OCI-LY7 (cell line): ENCODE data around the gene ECE1. TPM values are rescaled to one million over a fixed set of nuclear protein-coding genes. Genes with fewer than 3 reads are reported as not detected.

ENCODE experiments used
- BruUV-seq: library from RNA; stranded (reverse); fragments of 400-500 nt; replicated peaks from 2 replicates; lab custom pipeline; 2021; lab: Mats Ljungman, UMichigan
- CTCF ChIA-PET: fragments of 300-600 bp; sonication (Branson Sonifier 250); formaldehyde crosslinking; loops from one replicate; lab custom pipeline; 2022; ENCODE audit warnings: antibody characterized with exemption; ENCODE audit not compliant: unreplicated experiment; lab: Charles Lee
- POLR2A ChIA-PET: fragments of 300-600 bp; sonication (Branson Sonifier 250); formaldehyde crosslinking; loops from one replicate; lab custom pipeline; 2022; ENCODE audit warnings: antibody characterized with exemption; lab: Charles Lee
- DNase-seq: peaks from one replicate; pipeline ENCODE4 v3.0.0-alpha.2; 2015; ENCODE audit warnings: low spot score
- H2AFZ ChIP-seq: fragments of 200-600 bp; sonication (generic), shearing (Covaris generic); 2 replicates; pipeline ENCODE4 v1.6.1; 2014; ENCODE audit warnings: mild to moderate bottlenecking, antibody characterized with exemption, low read length, moderate library complexity
- H3K27ac ChIP-seq: fragments of 200-600 bp; sonication (generic); 2 replicates; pipeline ENCODE4 v1.5.1; 2014; ENCODE audit warnings: mixed run types, low read depth, mild to moderate bottlenecking, moderate library complexity, low read length, inconsistent platforms; ENCODE audit not compliant: poor library complexity, severe bottlenecking
- H3K36me3 ChIP-seq: fragments of 200-600 bp; sonication (generic); 2 replicates; pipeline ENCODE4 v1.6.1; 2014; ENCODE audit warnings: mild to moderate bottlenecking, antibody characterized with exemption, low read length, moderate library complexity, mixed read lengths; ENCODE audit not compliant: insufficient read depth
- H3K4me1 ChIP-seq: fragments of 200-600 bp; sonication (generic); 2 replicates; pipeline ENCODE4 v1.5.1; 2014; ENCODE audit warnings: mild to moderate bottlenecking, low read length; ENCODE audit not compliant: insufficient read depth, poor library complexity, severe bottlenecking
- H3K4me2 ChIP-seq: fragments of 200-600 bp; sonication (generic); 2 replicates; pipeline ENCODE4 v1.6.1; 2014; ENCODE audit warnings: mild to moderate bottlenecking, low read length
- H3K4me3 ChIP-seq: fragments of 200-600 bp; sonication (generic); 2 replicates; pipeline ENCODE4 v1.5.1; 2014; ENCODE audit warnings: mild to moderate bottlenecking, low read depth, low read length; ENCODE audit not compliant: poor library complexity, severe bottlenecking
- H3K79me2 ChIP-seq: fragments of 200-600 bp; sonication (generic); 2 replicates; pipeline ENCODE4 v1.6.1; 2016; ENCODE audit warnings: low read depth, mild to moderate bottlenecking, low read length, moderate library complexity, mixed read lengths; ENCODE audit not compliant: insufficient read depth
- H3K9me2 ChIP-seq: fragments of 200-600 bp; sonication (generic); 2 replicates; pipeline ENCODE4 v1.6.1; 2016; ENCODE audit warnings: mild to moderate bottlenecking, low read length, mixed read lengths; ENCODE audit not compliant: insufficient read depth
- H3K9me3 ChIP-seq: fragments of 200-600 bp; sonication (generic); 2 replicates; pipeline ENCODE4 v1.6.1; 2014; ENCODE audit warnings: mild to moderate bottlenecking, mixed run types, low read length, mixed read lengths
- H4K20me1 ChIP-seq: fragments of 200-600 bp; sonication (generic); 2 replicates; pipeline ENCODE4 v1.6.1; 2014; ENCODE audit warnings: mild to moderate bottlenecking, antibody characterized with exemption, low read length, moderate library complexity, mixed read lengths; ENCODE audit not compliant: insufficient read depth
- EZH2phosphoT487 ChIP-seq: fragments of 200-600 bp; sonication (generic); IDR thresholded peaks from 2 replicates; pipeline ENCODE4 v1.6.1; 2018; ENCODE audit warnings: low read depth, borderline replicate concordance, mild to moderate bottlenecking, mixed run types, antibody characterized with exemption, low read length, moderate library complexity, mixed read lengths
- intact Hi-C: fragments of 100-400 bp; cut with micrococcal nuclease; formaldehyde crosslinking; loops from one replicate; pipeline ENCODE4 v1.10.0; 2022; ENCODE audit not compliant: unreplicated experiment
- total RNA-seq, 2 experiments: library from RNA; depleted of rRNA in 1 of 2; stranded (reverse); fragments of >200 nt in 1 of 2; shearing (Covaris generic) in 1 of 2; gene quantifications; 2 replicates each; pipeline ENCODE4 v1.2.3, GENCODE V29; 2014 to 2022
- TF ChIP-seq, protein P1 (sequence below): fragments of 200-600 bp; sonication (generic); conservative IDR thresholded peaks from 2 replicates; pipeline ENCODE4 v1.5.1; 2014; ENCODE audit warnings: mild to moderate bottlenecking, antibody characterized with exemption, low read length, moderate library complexity, mixed read lengths

The ECE1 gene
- total RNA-seq, 2 experiments from 2014 or later: 20.0 to 32.8 TPM

GRCh38 chr1:21261551-21262292 lies 28.5 kb downstream of the ECE1 start:
- no TSS peak for BruUV-seq
- H2AFZ ChIP-seq: no peak overlapping the region

DNA sequence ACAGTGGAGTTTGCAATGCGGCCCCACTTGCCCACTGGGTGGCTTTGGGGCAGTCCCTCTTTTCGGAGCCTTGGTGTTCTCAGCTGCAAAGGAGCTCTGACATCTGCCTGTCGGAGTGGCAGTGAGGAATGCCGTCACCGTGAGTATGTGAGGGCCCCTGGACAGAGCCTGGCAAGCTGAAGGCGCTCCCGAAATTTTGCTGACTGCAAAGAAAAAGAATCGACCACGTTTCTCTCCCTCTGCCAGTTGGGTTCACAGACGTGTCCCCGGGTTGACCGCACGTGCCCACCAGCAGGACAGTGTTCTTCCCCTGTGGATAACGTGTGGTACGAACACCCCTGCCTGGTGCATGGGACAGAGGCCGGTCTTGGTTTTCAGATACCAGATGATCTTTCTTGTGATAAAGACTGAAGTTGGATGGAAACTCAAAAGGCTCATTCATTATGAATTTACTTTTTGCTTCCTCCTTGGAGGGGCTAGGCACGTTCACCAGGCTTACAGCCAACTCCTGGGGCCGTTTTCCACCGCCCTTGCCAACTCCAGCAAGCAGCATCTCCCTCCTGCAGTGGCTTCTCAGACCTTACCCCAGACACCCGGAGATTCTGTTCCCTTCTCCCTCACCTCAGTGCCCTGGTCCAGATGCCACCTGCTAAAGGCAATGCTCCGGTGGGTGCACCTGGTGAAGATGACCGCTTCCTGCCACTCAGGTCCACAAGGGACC lies 29.7 kb downstream of the ECE1 start:
- Histone ChIP-seq H3K27ac (no peak overlapping the region), H2AFZ (no peak overlapping the region), H3K9me3 (no peaks in the 10 kb centered on the region), H3K4me1 (peaks cover 7% of the 10 kb centered on the region), H4K20me1 (no peaks in the 10 kb centered on the region), H3K4me3 (no peak overlapping the region), H3K36me3 (no peaks in the 10 kb centered on the region), H3K9me2 (no peaks in the 10 kb centered on the region), H3K4me2 (no peak overlapping the region), H3K79me2 (no peaks in the 10 kb centered on the region)
- ChIA-PET CTCF (interaction anchor here (0.7 kb wide), 1 partner anchor 10 kb away, joined by 3 read pairs; no protein-coding TSS in a partner anchor), POLR2A (no interaction called here)
- no TSS peak for BruUV-seq
- peak; percentile 51 for DNase-seq
- intact Hi-C loops: no loop called here
- no peak for TF ChIP-seq EZH2phosphoT487
- TF ChIP-seq, protein P1, sequence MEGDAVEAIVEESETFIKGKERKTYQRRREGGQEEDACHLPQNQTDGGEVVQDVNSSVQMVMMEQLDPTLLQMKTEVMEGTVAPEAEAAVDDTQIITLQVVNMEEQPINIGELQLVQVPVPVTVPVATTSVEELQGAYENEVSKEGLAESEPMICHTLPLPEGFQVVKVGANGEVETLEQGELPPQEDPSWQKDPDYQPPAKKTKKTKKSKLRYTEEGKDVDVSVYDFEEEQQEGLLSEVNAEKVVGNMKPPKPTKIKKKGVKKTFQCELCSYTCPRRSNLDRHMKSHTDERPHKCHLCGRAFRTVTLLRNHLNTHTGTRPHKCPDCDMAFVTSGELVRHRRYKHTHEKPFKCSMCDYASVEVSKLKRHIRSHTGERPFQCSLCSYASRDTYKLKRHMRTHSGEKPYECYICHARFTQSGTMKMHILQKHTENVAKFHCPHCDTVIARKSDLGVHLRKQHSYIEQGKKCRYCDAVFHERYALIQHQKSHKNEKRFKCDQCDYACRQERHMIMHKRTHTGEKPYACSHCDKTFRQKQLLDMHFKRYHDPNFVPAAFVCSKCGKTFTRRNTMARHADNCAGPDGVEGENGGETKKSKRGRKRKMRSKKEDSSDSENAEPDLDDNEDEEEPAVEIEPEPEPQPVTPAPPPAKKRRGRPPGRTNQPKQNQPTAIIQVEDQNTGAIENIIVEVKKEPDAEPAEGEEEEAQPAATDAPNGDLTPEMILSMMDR: no peak

More at GRCh38 chr1:21261551-21262292, 28.5 kb downstream of the ECE1 start:
- Histone ChIP-seq H3K4me2 (no peak overlapping the region), H3K36me3 (no peaks in the 10 kb centered on the region), H3K27ac (no peak overlapping the region), H4K20me1 (no peaks in the 10 kb centered on the region), H3K79me2 (no peaks in the 10 kb centered on the region), H3K4me3 (no peak overlapping the region), H3K9me3 (no peaks in the 10 kb centered on the region), H3K9me2 (no peaks in the 10 kb centered on the region), H3K4me1 (peaks cover 7% of the 10 kb centered on the region)
- TF ChIP-seq, protein P1: no peak
- no peak for TF ChIP-seq EZH2phosphoT487
- DNase-seq: no peak
- ChIA-PET POLR2A (no interaction called here), CTCF (interaction anchor here (0.7 kb wide), 1 partner anchor 9 kb away, joined by 3 read pairs; no protein-coding TSS in a partner anchor)
- intact Hi-C loops: no loop called here
